D341Med (cell line): ENCODE results near the gene UBE2F.
"Not testable (repeated sequence)": the region's sequence is repeated elsewhere in the genome, so short reads cannot be mapped to it uniquely, and the experiment has no call there.

Experiments
- DNase-seq: peaks from one replicate; pipeline ENCODE4 v3.0.0; 2012; ENCODE audit warnings: low spot score

The UBE2F gene

DNA sequence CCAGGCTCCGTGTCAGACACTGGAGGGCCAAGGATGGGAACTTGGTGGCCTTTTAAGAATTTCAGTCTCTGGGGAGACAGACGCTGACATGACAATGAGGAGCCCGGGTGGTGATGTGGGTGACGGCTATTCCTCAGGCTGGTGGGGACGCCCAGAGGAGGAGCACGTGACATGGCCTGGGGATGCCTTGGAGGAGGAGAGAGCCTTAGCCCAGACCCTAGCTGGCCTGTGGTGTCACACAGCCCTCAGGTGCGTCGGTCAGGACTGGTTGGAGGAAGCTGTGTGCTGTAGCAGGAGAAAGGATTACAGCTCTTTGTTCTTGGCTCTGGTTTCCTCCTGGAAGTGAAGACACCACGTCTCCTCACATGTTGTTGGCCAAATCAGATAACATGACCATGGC lies 54.0 kb downstream of the UBE2F start:
- no peak for DNase-seq

DNA sequence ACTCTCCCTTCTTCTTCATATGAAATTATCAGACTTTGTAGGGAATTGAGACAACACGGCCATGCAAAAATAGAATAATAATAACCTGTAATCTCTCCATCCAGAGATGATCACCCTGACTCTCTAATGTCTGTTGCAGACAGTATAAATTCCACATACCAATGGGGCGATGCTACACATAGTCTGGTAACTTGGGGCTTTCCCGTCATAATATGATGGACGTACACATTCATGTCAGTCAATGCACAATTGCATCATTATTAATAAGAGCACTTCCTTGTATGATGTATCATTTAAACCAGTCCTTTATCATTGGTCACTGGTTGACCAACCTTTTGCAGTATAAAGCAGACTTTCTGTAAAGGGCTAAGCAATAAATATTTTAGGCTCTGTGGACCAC lies 54.5 kb downstream of the UBE2F start:
- no peak for DNase-seq

DNA sequence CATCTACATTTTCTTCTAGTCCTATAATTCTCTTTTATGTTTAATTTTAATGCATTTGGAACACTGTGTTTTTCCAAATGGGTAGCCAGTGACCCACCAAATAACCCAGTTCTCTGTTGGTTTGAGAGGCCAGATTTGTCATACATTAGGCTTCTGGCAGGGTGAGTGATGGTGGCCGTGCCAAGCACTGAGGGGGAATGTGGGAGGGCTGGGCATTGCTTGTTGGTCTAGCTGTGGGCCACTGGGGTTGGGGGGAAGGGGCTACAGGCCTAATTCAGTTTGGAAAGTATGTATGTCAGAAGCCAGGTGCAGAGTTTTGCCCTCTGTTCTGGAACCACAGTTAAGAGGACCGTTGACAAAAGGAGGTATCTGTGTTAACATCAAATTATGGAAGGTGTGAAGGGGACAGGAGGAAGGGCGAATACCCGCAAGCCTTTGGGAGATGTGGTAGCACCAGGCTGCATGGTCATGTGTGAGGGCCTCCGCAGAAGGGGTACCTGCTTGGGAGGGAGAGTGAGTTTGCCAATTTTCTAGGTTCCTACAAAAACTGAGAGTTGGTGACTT lies 55.9 kb downstream of the UBE2F start:
- DNase-seq, result no peak

DNA sequence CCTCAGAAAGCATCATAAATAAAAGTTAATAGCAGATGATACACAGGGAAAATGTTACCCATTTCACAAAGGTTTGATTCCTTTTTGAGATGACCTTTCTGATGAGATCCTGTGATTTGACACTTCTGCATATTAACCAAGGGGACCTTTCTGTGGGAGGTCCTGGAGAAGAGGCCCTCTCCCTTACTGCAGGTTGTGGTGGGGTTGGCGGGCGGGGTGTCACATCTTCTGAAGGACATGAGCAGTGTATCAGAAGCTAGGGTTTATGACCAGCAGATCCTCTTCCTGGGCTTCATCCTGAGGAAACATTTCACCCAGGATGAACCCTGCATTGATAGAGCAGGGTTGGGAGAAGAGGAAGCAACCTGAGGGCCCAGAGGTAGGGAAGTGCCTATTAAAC lies 56.8 kb downstream of the UBE2F start:
- DNase-seq, result no peak

DNA sequence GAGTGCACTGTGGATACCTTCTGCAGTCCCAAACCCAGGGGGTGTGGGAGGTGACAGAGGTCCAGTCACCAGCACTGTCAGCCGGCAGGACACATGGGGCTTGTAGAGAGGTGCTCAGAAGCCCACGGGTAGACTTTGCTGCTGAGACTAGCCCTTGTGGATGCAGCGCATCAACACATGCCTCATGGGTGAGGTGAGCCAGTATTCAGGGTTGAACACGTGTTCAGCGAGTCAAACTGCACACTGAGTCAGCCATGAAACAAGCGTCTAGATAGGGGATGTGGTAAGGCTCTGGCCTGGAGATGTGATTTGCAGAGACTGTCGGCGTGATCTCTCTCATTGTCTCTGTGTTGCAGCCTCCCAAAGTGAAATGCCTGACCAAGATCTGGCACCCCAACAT lies 58.2 kb downstream of the UBE2F start:
- DNase-seq, result no peak

DNA sequence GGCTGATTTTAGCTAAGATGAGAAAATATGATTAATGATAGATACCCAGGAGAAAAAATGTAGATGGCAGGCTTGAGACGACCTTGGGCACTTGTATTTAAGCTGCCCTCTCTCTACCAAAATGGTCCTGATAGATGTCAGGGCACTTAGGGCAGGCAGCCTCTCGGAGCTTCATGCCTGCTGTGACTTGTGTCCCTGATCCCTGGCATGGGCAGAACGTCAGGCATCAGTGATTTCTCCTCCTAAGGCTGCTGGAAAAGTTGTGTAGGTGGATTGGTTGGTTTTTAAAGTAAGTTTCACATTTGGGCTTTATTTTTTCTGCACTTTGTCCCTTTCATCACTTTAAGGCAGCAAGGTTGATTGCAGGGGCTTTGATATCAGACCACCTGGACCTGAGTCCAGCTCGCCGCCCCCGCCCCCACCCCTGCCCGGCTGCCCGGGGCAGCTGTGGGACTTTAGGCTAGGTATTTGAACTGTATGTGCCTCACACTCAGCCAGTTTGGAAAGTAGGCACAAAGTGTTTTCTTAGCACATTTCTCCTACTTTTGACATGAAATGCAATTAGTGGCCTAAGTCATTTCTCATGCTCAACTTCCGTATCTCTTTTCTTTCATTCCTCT lies 59.0 kb downstream of the UBE2F start:
- DNase-seq, result no peak

DNA sequence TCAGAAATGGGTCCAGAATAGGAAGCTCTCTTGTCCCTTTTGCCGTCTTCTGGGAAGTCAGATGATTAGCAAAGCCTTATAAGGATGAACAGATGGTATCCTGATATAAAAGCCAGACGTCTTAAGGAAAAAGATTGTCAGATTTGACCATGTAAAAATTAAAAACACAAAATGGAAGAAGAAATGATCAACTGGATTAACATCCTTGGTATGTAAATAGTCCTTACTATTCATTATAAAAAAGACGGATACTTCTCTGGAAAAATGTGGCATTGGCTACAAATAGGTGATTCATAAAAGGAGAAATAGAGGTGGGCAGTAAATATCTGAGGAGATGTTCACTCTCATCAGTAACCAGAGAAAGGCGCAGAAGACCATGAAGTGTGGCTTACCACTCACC lies 60.2 kb downstream of the UBE2F start:
- no peak for DNase-seq

DNA sequence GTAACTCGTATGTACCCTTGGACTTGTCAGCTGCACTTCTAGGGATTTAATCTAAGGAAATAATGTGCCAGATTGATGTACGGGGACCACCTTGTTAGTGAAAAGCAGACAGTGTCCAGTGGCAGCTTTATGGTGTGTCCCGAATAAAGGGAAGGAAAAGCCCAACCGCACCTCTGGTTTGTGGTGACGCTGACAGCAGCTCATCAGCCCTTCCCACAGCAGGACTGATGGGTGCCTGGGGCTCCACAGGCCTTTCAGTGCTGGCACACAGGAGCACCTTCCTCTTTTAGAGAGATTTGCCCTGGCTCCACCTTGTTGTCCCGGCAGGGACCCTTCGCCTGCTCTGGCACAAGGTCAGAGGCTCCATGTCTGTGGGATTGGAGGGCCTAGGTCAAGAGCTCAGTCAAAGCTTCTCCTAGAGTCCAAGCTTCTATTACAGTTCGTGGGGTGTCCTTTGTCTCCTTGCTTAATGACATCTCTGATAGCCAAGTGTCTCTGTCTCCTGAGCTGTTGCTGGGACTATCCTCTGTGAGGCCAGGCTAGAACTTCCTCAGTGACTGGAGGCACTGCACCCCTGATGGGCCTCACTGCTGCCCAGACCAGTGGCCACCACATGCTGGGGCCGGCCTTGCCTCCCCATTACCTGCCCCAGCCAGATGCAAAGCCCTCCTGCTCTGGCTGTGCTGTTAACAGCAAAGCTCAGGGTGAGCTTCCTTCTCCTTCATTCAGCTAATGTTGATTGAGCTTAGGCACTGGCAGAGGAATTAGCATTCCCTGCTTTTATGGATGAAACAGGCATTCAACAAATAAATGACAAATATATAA lies 61.0 kb downstream of the UBE2F start:
- DNase-seq, result no peak

DNA sequence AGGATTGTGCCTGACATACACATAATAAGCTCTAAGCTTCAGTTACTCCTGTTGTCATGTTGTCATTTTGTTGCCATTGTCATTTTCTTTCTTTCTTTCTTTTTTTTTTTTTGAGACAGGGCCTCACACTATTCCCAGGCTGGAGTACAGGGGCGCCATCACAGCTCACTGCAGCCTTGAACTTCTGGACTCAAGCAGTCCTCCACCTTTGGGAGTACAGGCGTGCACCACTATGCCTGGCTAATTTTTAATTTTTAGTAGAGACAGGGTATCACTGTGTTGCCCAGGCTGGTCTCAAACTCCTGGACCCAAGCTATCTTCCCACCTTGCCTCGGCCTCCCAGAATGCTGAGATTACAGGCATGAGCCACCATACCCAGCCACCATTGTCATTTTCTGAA lies 63.0 kb downstream of the UBE2F start:
- DNase-seq, result no peak

DNA sequence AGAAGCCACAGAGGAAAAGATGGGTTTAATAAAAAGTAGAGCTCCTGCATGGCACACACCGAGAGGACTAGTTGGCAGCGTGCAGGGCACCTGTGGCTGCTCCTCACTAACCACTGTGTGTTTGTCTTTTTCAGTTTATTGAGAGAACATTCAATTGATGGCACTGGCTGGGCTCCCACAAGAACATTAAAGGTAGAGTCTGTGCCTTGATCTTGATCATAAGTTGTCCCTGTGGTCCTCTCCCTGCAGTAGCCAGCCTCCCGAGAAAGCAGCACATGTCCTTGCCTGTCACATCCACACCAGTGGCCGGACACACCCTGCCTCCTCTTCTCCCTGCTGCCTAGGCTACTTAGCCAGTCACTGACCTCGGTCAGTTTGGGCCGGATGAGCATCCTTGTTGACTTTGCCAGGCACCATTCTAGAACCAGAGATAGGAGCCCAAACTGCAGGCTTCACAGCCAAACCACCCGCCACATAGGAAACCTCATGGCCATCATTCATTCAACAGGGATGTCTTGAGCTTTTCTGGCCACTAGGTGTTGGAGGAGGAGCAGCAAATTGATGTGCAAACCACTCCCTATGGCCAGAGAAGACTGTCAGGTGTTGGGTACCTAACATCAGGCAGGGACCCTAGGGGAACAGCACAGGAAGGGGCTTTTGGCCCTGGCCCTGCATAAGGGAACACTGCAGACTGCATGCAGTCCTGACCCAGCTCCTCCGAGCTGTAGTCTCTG lies 63.8 kb downstream of the UBE2F start:
- no peak for DNase-seq

DNA sequence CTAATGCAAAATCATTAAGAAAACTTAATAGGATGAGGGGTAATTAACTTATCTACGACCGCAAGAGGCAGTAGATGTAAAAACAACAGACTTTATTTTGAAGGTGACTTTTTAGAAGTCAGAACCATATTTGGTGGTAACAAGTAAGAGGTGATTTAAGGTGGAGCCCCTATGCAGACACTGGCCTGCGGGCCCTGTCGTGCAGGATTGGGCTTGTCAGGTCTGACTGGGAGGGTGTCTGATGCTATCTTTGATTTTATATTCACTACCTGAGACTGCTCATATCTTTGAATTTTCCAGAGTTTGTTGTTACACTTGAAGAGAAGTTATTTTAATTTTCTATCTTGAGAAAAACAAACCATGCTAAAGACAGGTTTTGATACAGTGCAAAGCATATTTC lies 64.9 kb downstream of the UBE2F start:
- DNase-seq, result no peak

DNA sequence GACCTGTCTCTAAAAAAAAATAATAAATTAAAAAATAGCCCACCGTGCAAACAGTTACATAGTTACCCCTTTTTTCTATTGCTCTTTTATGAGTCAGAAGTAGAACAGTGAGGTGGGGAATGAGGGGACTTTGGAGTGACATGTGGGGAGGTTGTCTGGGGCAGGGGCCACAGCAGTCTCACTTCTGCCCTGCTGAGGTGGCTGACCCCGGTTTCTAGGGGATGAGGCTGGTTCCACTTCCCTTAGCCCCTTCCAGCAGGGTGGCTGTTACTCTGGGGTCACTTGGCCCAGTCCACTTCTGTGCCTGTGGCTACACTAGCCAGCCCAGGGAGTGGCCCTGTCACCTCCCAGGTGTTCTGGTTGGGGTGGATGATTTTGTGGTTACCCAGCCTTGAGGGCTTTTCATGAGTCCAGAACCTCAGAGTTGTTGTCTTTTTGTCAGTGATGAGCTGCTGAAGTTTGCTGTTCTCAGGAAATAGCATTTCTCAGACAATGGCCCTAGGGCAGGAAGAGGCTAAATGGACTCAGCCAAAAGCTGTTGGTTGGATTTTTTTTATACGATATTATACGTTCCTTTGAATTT lies 66.0 kb downstream of the UBE2F start:
- DNase-seq, result no peak

DNA sequence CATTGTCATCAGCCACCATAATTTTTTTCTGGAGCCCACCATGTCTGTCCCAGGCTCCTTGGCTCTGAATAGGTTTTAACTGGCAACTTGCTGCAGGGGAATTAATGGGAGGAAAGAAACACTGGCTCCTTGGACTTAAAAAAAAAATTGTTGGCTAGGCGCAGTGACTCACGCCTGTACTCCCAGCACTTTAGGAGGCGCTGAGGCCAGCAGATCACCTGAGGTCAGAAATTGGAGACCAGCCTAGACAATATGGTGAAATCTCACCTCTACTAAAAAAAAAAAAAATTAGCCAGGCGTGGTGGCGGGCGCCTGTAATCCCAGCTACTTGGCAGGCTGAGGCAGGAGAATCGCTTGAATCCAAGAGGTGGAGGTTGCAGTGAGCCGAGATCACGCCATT lies 67.2 kb downstream of the UBE2F start:
- not testable (repeated sequence) for DNase-seq

DNA sequence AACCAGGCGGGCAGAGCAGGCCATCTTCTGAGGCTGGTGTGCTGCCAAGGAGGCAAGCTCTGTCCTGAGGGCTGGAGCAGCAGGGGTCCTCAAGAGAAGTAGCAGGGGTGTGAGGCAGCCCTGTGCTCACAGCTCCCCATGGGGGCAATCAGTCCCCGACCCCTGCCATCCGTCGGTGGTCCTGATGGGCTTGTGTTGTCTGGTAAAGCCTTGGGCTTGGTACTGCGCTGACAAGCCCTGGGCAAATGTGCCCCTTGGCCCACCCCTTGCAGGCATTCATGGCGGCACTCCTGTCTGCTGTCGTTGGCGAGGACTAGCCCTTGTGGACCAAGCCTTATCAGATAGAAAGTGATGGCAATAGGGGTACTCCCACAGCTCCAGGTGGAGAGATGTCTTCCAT lies 71.4 kb downstream of the UBE2F start:
- DNase-seq, result no peak

DNA sequence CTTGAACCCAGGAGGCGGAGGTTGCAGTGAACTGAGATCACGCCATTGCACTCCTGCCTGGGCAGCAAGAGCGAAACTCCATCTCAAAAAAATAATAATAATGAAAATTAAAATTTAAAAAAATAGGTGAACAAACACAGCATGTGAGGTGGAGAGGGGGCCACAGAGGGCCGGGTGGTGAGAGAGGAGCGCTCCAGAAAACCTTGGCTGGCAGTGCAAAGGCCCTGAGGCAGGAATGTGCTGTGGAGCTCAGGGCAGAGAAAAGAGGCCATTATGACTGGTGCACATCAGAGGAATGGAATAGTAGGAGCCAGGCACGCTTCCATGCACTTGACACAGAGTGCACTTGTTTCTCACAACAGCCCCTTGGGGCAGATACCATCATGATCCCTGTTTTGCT lies 72.3 kb downstream of the UBE2F start:
- DNase-seq, result no peak

DNA sequence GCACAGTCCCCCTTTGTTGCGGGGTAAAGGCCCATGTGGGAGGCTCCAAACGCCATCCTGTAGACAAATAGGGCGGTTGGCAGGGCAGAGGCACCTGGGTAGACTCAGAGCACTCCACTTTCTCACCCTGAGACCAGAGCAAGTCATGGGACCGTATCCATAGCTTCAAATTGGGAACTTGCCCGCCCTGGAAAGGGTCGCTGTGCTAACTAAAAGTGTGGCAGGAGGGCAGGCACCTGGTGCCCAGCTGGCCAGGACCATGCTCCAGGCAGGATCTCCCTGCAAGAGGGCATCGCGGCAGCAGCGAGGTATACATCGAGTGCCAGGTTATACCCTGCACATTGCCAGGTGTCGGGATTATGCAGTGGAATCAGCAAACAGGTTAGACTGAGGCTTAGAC lies 73.2 kb downstream of the UBE2F start:
- no peak for DNase-seq

DNA sequence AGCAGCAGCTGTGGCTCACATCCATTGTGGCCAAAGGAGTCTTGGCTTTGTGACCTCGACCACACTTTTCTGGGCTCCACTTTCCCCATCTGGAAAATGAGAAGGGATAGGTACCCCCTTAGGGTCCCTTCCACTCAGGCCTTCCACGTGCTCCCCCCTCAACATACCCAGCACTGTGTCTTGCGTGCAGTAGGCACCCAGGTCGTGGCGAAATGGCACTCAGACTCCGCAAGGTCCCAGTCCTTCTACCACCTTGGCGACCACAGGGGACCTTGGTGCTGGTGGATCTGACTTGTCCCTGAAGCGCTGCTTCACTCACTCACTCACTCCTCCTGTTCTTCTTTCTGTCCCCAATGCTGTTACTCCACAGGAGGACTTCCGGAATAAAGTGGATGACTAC lies 74.1 kb downstream of the UBE2F start:
- DNase-seq, result no peak

DNA sequence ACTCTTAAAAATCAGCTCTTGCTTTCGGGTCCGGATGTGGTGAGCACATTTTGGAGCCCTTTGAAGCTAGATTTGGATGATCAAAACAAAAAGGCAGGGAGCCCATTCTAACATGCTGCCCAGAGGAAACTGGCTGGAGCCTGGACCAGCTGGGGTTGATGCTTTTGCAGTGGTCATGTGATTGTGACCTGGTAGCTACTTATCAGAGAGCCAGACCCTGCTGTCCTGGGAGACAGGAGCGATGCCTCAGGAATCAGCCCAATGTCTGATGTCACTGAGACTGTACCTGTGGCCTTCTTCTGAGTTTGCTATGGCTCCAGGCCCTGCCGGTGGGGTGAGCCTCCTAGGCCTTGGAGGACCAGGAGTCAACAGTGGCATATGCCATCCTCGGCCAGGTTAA lies 75.3 kb downstream of the UBE2F start:
- DNase-seq, result no peak

DNA sequence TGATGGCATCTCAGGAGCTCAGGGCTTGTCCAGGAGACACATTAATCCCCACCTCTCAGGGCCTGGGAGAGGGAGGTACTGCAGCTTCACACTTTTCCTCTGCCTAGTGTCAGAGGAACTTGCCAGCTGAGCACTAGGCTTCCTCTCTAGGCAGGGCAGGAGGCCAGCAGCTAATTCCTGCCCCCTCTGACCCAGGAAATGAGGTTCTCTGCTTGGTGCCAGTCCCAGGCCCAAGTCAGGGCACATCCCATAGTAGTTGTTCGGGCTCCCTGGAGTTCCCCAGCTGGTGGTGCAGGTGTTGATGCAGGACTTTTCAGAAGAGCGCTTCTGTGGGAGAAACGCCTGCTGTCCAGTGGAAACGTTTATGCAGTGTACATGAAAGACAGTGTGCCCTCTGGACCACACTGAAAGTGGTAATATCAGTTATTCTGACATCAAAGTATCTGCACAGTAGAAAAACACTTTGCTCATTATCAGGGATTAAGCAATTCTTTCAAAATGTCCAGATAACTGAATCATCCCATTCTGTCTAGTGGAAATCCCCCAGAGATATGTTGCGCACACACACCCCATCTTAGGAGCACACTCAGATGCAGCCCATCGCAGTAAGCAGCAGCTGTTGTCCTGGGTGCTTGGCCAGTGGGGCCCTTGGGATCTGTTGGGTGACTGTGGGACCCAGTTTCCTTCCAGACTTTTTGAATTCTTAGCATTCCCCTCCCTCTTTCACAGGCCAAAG lies 76.2 kb downstream of the UBE2F start:
- no peak for DNase-seq

DNA sequence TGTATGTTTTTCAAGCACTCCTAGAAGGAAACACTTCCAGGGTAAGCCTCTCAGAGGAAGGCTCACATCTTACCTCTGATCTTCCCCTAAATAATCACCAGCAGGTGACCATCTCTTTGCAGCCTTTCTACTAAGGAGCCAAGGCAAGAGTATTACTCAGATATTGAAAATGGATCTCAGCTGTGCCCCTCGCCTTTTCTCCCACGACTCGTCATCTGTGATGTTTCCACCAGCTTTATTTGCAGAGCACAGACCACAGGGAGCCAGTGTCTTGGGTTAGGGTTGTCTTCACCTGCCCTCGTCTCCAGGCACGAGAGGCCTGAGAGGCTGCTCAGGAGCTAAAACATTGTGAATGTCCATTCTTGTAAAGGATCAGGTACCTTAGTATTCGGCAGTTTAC lies 77.0 kb downstream of the UBE2F start:
- no peak for DNase-seq

DNA sequence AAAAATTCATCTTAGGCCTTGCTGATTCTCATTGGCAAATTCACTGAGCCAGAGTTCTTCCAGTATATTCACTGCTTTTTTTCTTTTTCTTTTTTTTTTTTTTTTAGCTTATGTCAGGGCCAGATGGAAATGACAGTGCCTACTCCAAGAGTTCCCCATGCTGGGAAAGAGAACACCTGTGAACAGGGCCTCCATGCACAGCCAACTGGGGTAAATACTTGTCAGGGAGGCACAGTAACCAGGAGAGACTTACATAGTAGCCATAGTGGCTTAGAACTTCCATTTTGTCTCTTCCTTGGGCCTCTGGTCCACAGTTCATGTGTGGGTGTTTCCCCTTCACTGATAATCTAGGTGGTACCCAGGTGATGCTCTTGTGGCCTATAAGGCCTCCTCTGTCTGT lies 78.8 kb downstream of the UBE2F start:
- no peak for DNase-seq

DNA sequence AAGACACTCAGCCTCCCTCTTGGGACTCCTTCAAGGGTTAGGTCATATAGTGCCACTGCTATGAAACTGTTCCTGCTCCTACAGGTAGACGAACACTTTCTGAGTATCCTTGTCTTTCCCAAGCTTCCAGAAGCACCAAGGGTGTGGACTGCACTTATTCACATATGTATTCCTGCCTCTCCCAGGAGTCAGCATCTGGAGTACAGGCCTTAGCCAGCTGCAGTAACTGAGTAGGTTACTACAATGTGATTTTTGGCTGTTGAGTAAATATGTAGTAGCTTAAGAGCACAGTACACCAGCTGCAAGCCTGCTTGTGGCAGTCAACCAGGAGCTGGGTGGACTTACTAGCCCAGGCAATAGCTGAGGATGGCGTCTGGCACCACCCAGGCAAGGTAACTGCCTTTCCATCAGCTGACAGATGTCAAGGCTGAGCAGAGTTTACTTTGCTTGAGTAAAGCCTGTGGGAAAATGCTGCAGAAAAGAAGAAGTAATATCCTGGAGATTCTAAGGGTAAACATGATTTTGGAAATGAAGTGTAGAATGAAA lies 80.0 kb downstream of the UBE2F start:
- no peak for DNase-seq
